ENCODE measurements around the gene ZNF544. TPM values are rescaled to one million over a fixed set of nuclear protein-coding genes. Genes with fewer than 3 reads are reported as not detected.
A peak's percentile ranks its signal among the peaks of the same experiment; 100 is the strongest.

Gene ZNF544
- total and polyA plus RNA-seq, 2 of the 8 experiments (the other 6 are each of a cell fraction or from before 2014, with no cell fraction given), result 48.8 to 60.8 TPM

DNA sequence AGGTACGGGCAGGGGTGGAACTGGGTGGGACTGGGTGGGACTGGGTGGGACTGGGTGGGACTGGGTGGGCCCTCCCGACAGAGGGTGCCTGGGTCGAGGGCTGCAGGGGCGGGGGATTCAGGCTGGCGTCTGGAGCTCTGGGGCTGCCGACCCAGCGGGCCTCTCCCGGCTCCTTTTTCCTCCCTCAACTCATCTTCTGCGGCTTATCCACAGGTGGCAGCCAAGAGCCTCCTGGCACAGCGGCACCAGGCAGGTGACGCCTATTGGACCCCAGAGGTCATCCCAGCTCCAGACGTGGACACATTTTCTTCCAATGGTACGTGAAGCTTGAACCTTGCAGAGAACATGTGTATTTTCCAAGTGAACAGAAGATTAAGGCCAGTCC lies 533 bp downstream of the ZNF544 start (continued):
- peak; percentile 22 to 48; a peak in 3 of 4 replicates for TF ChIP-seq RAD21 (IDR thresholded peaks at IDR 0.05 in 1 of 2, conservative IDR thresholded peaks at IDR 0.05 in 1 of 2; ENCODE audit: low read depth in 2 of 2, low read length in 2 of 2)

Data from H1 (cell line).